Vagina (tissue), 2 donors: ENCODE results near the gene EIF5B. TPM values are rescaled to one million over a fixed set of nuclear protein-coding genes. Genes with fewer than 3 reads are reported as not detected.

Experiments
- DNase-seq, 2 donors: peaks; one replicate each; pipeline ENCODE4 v3.0.0-alpha.2; 2017; ENCODE audit errors: extremely low spot score in 2 of 2
- H3K27ac ChIP-seq: fragments of 200-600 bp; sonication (generic); one replicate; pipeline ENCODE4 v1.5.1; 2019
- H3K27me3 ChIP-seq: fragments of 200-600 bp; sonication (generic); one replicate; pipeline ENCODE4 v1.5.1; 2019
- H3K36me3 ChIP-seq, 2 donors: fragments of 200-600 bp; sonication (generic); one replicate each; pipeline ENCODE4 v1.5.1; 2017 to 2019
- H3K4me1 ChIP-seq: fragments of 200-600 bp; sonication (generic); one replicate; pipeline ENCODE4 v1.5.1; 2019
- H3K4me3 ChIP-seq, 2 donors: fragments of 200-600 bp; sonication (generic); 1 replicate in 1 of 2; 2 replicates in 1 of 2; pipeline ENCODE4 v1.5.1; 2016 to 2019
- H3K9me3 ChIP-seq: fragments of 200-600 bp; sonication (generic); one replicate; pipeline ENCODE4 v1.5.1; 2019
- POLR2A ChIP-seq, 2 donors: fragments of 450-650 bp; IDR thresholded peaks; one replicate each; pipeline ENCODE4 v1.6.1; 2017; ENCODE audit warnings: antibody characterized with exemption in 2 of 2, mild to moderate bottlenecking in 2 of 2, moderate library complexity in 2 of 2
- POLR2AphosphoS5 ChIP-seq, 2 donors: sonication (generic); formaldehyde crosslinking; IDR thresholded peaks; one replicate each; pipeline ENCODE4 v1.9.0; 2017; ENCODE audit warnings: antibody characterized with exemption in 2 of 2, mild to moderate bottlenecking in 2 of 2, low read depth in 1 of 2; ENCODE audit not compliant: insufficient read depth in 1 of 2
- intact Hi-C: fragments of 100-400 bp; cut with DNase I; formaldehyde crosslinking; loops from one replicate; pipeline ENCODE4 v1.15.1; 2023
- total RNA-seq: library from RNA; depleted of rRNA; stranded (reverse); fragments of >200 nt; gene quantifications from one replicate; pipeline ENCODE4 v1.2.3, GENCODE V29; 2016
- TF ChIP-seq, protein P1 (sequence below), 3 experiments: fragments of 450-650 bp in 2 of 3; fragments of 200-600 bp in 1 of 3; sonication (generic) in 1 of 3; IDR thresholded peaks; one replicate each; pipeline ENCODE4 v1.5.1; 2017 to 2019; ENCODE audit warnings: antibody characterized with exemption in 3 of 3, mild to moderate bottlenecking in 2 of 3, moderate library complexity in 2 of 3

Gene EIF5B
- total RNA-seq, 1 donor from 2014 or later = 31.2 TPM

DNA sequence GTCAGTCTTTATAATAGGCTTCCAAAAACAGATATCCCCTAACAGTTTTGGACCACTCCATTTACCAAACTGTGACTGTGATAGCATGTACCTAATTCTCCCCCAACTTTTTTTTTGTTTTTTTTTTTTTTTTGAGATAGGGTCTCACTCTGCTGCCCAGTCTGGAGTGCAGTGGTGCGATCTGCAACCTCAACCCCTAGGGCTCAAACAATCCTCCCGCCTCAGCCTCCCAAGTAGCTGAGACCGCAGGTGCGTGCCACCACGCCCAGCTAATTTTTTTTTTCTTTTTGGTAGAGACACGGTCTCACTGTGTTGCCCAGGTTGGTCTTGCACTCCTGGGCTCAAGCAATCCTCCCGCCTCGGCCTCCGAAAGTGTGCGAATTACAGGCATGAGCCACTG, 99.7 kb downstream of the EIF5B start:
- Histone ChIP-seq H3K27me3 (no peaks in the 10 kb centered on the region), H3K36me3 (peaks cover 0 to 33% of the 10 kb centered on the region in 2 donors), H3K4me1 (no peaks in the 10 kb centered on the region), H3K9me3 (no peaks in the 10 kb centered on the region), H3K27ac (no peak overlapping the region), H3K4me3 (no peak overlapping the region)
- TF ChIP-seq POLR2AphosphoS5 (IDR thresholded peaks at IDR 0.05; ENCODE audit: insufficient read depth in 1 of 2, low read depth in 1 of 2) (no peak), POLR2A (IDR thresholded peaks at IDR 0.05) (no peak)
- TF ChIP-seq, protein P1, sequence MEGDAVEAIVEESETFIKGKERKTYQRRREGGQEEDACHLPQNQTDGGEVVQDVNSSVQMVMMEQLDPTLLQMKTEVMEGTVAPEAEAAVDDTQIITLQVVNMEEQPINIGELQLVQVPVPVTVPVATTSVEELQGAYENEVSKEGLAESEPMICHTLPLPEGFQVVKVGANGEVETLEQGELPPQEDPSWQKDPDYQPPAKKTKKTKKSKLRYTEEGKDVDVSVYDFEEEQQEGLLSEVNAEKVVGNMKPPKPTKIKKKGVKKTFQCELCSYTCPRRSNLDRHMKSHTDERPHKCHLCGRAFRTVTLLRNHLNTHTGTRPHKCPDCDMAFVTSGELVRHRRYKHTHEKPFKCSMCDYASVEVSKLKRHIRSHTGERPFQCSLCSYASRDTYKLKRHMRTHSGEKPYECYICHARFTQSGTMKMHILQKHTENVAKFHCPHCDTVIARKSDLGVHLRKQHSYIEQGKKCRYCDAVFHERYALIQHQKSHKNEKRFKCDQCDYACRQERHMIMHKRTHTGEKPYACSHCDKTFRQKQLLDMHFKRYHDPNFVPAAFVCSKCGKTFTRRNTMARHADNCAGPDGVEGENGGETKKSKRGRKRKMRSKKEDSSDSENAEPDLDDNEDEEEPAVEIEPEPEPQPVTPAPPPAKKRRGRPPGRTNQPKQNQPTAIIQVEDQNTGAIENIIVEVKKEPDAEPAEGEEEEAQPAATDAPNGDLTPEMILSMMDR (IDR thresholded peaks at IDR 0.05) = no peak
- no peak for DNase-seq
- intact Hi-C loops = no loop called here

DNA sequence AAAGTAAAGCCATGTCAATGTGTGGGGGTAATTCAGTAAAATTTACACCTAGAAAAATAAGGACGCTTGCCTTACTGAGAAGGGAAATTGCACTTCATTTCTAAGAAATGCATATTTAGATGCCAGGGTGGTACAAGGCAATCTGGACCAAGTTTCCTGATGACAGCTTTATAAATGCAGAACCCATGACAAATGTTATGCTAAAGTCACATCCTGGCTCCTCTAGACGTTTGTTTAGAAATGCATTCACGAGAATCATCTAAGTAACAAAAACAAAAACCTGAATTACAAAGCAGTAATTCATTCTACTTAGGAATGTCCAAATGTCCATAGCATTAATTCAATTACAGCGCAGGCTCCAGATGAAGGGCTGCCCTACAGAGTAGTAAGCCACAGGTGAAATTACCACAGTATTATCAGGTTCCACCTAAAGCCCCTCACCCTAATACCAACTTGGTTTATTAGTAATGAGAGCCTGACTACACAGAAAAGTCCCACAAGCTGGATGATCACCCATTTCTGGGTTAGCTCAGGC, 102.8 kb downstream of the EIF5B start:
- Histone ChIP-seq H3K4me3 (no peak overlapping the region), H3K27me3 (no peaks in the 10 kb centered on the region), H3K36me3 (peaks cover 0 to 29% of the 10 kb centered on the region in 2 donors), H3K4me1 (no peaks in the 10 kb centered on the region), H3K9me3 (no peaks in the 10 kb centered on the region), H3K27ac (no peak overlapping the region)
- no peak for TF ChIP-seq POLR2AphosphoS5 (IDR thresholded peaks at IDR 0.05; ENCODE audit: insufficient read depth in 1 of 2, low read depth in 1 of 2)
- no peak for TF ChIP-seq POLR2A (IDR thresholded peaks at IDR 0.05)
- TF ChIP-seq, protein P1 (IDR thresholded peaks at IDR 0.05) = no peak
- DNase-seq = no peak
- intact Hi-C loops = no loop called here

DNA sequence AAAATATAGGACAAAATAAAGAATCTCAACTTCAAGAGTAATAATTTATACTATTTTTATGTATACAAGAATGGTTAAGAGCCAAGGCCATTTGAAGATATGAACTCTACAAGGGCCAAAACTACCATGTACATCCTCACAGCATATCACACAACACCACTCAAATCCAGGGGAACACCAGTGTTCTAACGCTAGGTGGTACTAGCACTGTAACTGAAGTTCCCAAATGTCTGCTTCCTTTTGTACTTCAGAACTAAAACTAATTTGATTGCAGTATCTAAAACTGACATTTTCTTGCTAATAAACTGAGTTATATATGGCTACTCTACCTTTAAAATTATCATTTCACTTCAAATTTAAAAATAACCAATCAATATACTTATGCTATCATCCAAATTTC, 105.6 kb downstream of the EIF5B start:
- no peaks in the 10 kb centered on the region for H3K4me1 ChIP-seq
- H3K9me3 ChIP-seq = no peaks in the 10 kb centered on the region
- no peaks in the 10 kb centered on the region for H3K27me3 ChIP-seq
- intact Hi-C loops = no loop called here
- TF ChIP-seq POLR2AphosphoS5 (IDR thresholded peaks at IDR 0.05; ENCODE audit: insufficient read depth in 1 of 2, low read depth in 1 of 2) (no peak), POLR2A (IDR thresholded peaks at IDR 0.05) (no peak)
- TF ChIP-seq, protein P1 (IDR thresholded peaks at IDR 0.05) = no peak
- H3K36me3 ChIP-seq = peaks cover 0 to 33% of the 10 kb centered on the region in 2 donors
- no peak overlapping the region for H3K4me3 ChIP-seq
- no peak for DNase-seq
- H3K27ac ChIP-seq = no peak overlapping the region

DNA sequence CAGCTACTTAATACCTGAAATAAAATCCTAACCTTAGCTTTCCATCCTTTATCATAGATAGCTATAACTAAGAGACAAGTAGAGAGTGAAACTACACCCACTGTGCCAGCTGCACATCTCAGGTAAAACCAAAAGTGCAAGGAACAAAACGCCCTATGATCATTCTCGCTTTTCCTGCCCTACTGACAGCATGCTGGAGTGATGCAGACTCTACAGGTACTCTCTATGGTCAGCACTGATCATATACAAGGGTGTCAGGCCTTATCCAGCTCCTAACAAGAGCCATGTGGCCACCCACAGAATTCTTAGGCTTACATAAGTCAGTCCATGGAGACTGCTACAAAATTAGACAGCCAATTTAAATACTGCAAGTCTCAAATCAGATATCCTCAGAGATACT, 107.0 kb downstream of the EIF5B start:
- DNase-seq = no peak
- no peak for TF ChIP-seq POLR2AphosphoS5 (IDR thresholded peaks at IDR 0.05; ENCODE audit: insufficient read depth in 1 of 2, low read depth in 1 of 2)
- no peaks in the 10 kb centered on the region for H3K4me1 ChIP-seq
- no peak overlapping the region for H3K27ac ChIP-seq
- no peaks in the 10 kb centered on the region for H3K27me3 ChIP-seq
- intact Hi-C loops = no loop called here
- H3K36me3 ChIP-seq = peaks cover 0 to 21% of the 10 kb centered on the region in 2 donors
- no peak overlapping the region for H3K4me3 ChIP-seq
- H3K9me3 ChIP-seq = no peaks in the 10 kb centered on the region

DNA sequence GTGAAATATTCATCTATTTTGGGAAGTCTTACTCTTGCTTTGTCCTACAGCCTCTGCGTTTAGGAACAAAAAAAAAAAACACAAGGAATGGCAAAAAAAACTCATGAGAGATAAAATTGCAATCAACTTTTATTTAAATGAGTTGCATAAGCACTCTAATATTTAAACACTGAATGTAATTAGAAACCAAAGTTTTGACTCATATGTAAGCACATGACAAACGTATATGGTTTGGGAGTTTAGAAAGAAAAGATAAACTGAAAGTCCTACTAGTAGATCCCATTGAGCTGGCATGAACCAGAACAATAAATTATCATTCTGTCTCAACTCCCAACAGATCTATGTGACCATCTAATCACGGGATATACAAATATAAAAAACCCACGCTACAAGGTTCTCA, 107.9 kb downstream of the EIF5B start:
- H3K4me1 ChIP-seq = no peaks in the 10 kb centered on the region
- H3K27ac ChIP-seq = no peak overlapping the region
- peaks cover 0 to 16% of the 10 kb centered on the region in 2 donors for H3K36me3 ChIP-seq
- intact Hi-C loops = no loop called here
- H3K27me3 ChIP-seq = no peaks in the 10 kb centered on the region
- no peak for DNase-seq
- no peak for TF ChIP-seq POLR2AphosphoS5 (IDR thresholded peaks at IDR 0.05; ENCODE audit: insufficient read depth in 1 of 2, low read depth in 1 of 2)
- no peak for TF ChIP-seq POLR2A (IDR thresholded peaks at IDR 0.05)
- TF ChIP-seq, protein P1 (IDR thresholded peaks at IDR 0.05) = no peak
- no peaks in the 10 kb centered on the region for H3K9me3 ChIP-seq
- H3K4me3 ChIP-seq = no peak overlapping the region
